K562 (cell line): ENCODE measurements around the gene MARCHF7. TPM values are rescaled to one million over a fixed set of nuclear protein-coding genes. Genes with fewer than 3 reads are reported as not detected.
A peak's percentile ranks its signal among the peaks of the same experiment; 100 is the strongest.

ENCODE experiments used
- BRD9 ChIP-seq: fragments of 450-650 bp; IDR thresholded peaks from 2 replicates; pipeline ENCODE4 v1.6.1; 2018; ENCODE audit warnings: low read depth; ENCODE audit not compliant: partially characterized antibody
- ETV1 ChIP-seq: fragments of 450-650 bp; conservative IDR thresholded peaks from 2 replicates; pipeline ENCODE4 v1.6.1; 2016; ENCODE audit warnings: missing genetic modification characterization, control low read depth, low read depth, missing compliant biosample characterization
- IFI16 ChIP-seq: fragments of 250-450 bp; sonication (Bioruptor Pico); IDR thresholded peaks from 2 replicates; pipeline ENCODE4 v2.1.2; 2022; ENCODE audit warnings: mild to moderate bottlenecking, inconsistent platforms
- NKRF ChIP-seq: fragments of 450-650 bp; IDR thresholded peaks from 2 replicates; pipeline ENCODE4 v1.6.1; 2016; ENCODE audit warnings: borderline replicate concordance
- POU5F1 ChIP-seq: fragments of 150-350 bp; IDR thresholded peaks from 2 replicates; pipeline ENCODE4 v1.6.1; 2014; ENCODE audit warnings: borderline replicate concordance, low read length, low read depth, mild to moderate bottlenecking; ENCODE audit not compliant: partially characterized antibody
- U2AF1 ChIP-seq: fragments of 200-400 bp; formaldehyde crosslinking; optimal IDR thresholded peaks from 2 replicates; pipeline ENCODE3; 2017; ENCODE audit warnings: mild to moderate bottlenecking, low read depth, low read length, moderate library complexity
- ZNF518B ChIP-seq: fragments of 250-450 bp; sonication (Bioruptor Pico); IDR thresholded peaks from 2 replicates; pipeline ENCODE4 v1.5.0; 2021; ENCODE audit warnings: mild to moderate bottlenecking, moderate library complexity
- ZNF766 ChIP-seq: fragments of 200-800 bp; sonication (Bioruptor generic); conservative IDR thresholded peaks from 2 replicates; pipeline ENCODE4 v1.6.1; 2016; ENCODE audit warnings: missing genetic modification characterization, missing compliant biosample characterization
- polyA plus RNA-seq, 8 experiments: library from polyadenylated mRNA; depleted of rRNA in 4 of 8; stranded (reverse) in 5 of 8; unstranded in 3 of 8; fragments of >200 nt; fragmentation: Nextera tagmentation in 2 of 8; fragmentation: Illumina TruSeq in 1 of 8; extraction: Ambion mirVana in 2 of 8; extraction: Trizol in 1 of 8; gene quantifications; 2 replicates each; pipeline versions ENCODE4 v1.2.1 to v1.2.3, GENCODE V29; 2011 to 2014; ENCODE audit warnings: inconsistent platforms in 1 of 8, missing spikeins in 1 of 8
- total RNA-seq, 7 experiments: library from RNA; depleted of rRNA in 6 of 7; stranded (reverse); fragments of >200 nt in 6 of 7; fragmentation: Illumina TruSeq in 2 of 7; extraction: Trizol in 2 of 7; gene quantifications; 2 replicates each; pipeline versions ENCODE4 v1.2.1 to v1.2.3, GENCODE V29; 2011 to 2021; ENCODE audit warnings: low replicate concordance in 1 of 7
- TF ChIP-seq, protein P1 (sequence below): sonication (generic); formaldehyde crosslinking; IDR thresholded peaks from 2 replicates; pipeline ENCODE4 v1.9.0; 2022; ENCODE audit warnings: mild to moderate bottlenecking, missing genetic modification reagents
- TF ChIP-seq, protein P2 (sequence below), 2 experiments: fragments of 450-650 bp; formaldehyde crosslinking in 1 of 2; IDR thresholded peaks; 2 replicates each; pipeline versions ENCODE4 v1.4.0 to v1.6.1; 2014 to 2020; ENCODE audit warnings: mild to moderate bottlenecking in 2 of 2, borderline replicate concordance in 1 of 2, low read depth in 1 of 2

MARCHF7 gene
- total and polyA plus RNA-seq, 9 of the 15 experiments (the other 6 are each of a cell fraction or from before 2014, with no cell fraction given), result 58.2 to 137 (median 86.7) TPM

GRCh38 chr2:159712143-159712928, at the start of gene MARCHF7 (continued):
- TF ChIP-seq ZNF518B (no peak), ZNF766 (peak; percentile 16; the same call in 1 of the 2 replicates), ETV1 (tag) (peak; percentile 90), BRD9 (peak; percentile 94), IFI16 (CRISPR knock-in tag) (no peak), NKRF (peak; percentile 83), POU5F1 (no peak), U2AF1 (peak; percentile 19)
- TF ChIP-seq, protein P1, sequence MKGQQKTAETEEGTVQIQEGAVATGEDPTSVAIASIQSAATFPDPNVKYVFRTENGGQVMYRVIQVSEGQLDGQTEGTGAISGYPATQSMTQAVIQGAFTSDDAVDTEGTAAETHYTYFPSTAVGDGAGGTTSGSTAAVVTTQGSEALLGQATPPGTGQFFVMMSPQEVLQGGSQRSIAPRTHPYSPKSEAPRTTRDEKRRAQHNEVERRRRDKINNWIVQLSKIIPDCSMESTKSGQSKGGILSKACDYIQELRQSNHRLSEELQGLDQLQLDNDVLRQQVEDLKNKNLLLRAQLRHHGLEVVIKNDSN, result no peak
- TF ChIP-seq, protein P2, sequence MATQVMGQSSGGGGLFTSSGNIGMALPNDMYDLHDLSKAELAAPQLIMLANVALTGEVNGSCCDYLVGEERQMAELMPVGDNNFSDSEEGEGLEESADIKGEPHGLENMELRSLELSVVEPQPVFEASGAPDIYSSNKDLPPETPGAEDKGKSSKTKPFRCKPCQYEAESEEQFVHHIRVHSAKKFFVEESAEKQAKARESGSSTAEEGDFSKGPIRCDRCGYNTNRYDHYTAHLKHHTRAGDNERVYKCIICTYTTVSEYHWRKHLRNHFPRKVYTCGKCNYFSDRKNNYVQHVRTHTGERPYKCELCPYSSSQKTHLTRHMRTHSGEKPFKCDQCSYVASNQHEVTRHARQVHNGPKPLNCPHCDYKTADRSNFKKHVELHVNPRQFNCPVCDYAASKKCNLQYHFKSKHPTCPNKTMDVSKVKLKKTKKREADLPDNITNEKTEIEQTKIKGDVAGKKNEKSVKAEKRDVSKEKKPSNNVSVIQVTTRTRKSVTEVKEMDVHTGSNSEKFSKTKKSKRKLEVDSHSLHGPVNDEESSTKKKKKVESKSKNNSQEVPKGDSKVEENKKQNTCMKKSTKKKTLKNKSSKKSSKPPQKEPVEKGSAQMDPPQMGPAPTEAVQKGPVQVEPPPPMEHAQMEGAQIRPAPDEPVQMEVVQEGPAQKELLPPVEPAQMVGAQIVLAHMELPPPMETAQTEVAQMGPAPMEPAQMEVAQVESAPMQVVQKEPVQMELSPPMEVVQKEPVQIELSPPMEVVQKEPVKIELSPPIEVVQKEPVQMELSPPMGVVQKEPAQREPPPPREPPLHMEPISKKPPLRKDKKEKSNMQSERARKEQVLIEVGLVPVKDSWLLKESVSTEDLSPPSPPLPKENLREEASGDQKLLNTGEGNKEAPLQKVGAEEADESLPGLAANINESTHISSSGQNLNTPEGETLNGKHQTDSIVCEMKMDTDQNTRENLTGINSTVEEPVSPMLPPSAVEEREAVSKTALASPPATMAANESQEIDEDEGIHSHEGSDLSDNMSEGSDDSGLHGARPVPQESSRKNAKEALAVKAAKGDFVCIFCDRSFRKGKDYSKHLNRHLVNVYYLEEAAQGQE (IDR thresholded peaks at IDR 0.05; ENCODE audit: borderline replicate concordance), result peak; percentile 87
- TF ChIP-seq, protein P2 (CRISPR knock-in tag; IDR thresholded peaks at IDR 0.05; ENCODE audit: low read depth), result peak; percentile 9; the same call in 1 of the 2 replicates
